ENCODE results near the gene OSBPL10. TPM values are rescaled to one million over a fixed set of nuclear protein-coding genes. Genes with fewer than 3 reads are reported as not detected.

OSBPL10 gene
- total RNA-seq, 1 experiment from 2014 or later = 2.3 TPM

DNA sequence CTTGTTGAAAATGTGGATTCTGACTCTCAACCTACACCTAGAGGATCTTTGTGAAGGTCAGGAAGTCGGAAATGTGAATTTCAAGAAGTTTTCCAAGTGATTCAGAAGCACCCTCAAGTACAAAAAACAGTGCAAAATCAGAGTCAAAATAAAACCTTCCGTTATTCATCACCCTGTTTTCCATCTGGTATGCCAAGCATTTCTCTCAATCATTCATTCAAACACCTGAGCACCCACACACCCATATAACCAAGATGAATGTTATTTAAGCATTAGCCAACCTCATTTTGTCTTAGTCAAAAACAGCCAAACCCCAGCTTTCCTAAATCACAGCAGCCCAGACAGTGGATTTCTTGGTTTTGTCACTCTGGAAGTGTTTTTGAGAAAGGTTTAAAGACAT is 91.1 kb downstream of the OSBPL10 start:
- Histone ChIP-seq H3K36me3 (ENCODE audit: insufficient read depth, low read length, poor library complexity, severe bottlenecking) (no peaks in the 10 kb centered on the region), H3K27me3 (replicated peaks; ENCODE audit: insufficient read depth, low read depth, low read length, poor library complexity) (no peaks in the 10 kb centered on the region), H3K9me3 (ENCODE audit: low read depth, low read length, poor library complexity, severe bottlenecking) (no peaks in the 10 kb centered on the region), H3K4me3 (ENCODE audit: low read depth, low read length, poor library complexity, severe bottlenecking) (no peak overlapping the region), H3K27ac (ENCODE audit: low read depth, low read length, poor library complexity, severe bottlenecking) (no peak overlapping the region), H3K4me1 (ENCODE audit: insufficient read depth, low read length, poor library complexity, severe bottlenecking) (no peaks in the 10 kb centered on the region)
- ChIA-PET CTCF (no interaction called here), POLR2A (ENCODE audit: low non-redundant PET) (no interaction called here)
- TF ChIP-seq EZH2 (IDR thresholded peaks at IDR 0.05; ENCODE audit: borderline replicate concordance, low read depth, low read length, poor library complexity, severe bottlenecking) (no peak), CTCF (conservative IDR thresholded peaks at IDR 0.05; ENCODE audit: low read depth, low read length) (no peak)
- no peak for DNase-seq (ENCODE audit: low spot score)
- BruUV-seq (replicated peaks) = no TSS peak
- intact Hi-C loops (cut with micrococcal nuclease; ENCODE audit: unreplicated experiment) = no loop called here

DNA sequence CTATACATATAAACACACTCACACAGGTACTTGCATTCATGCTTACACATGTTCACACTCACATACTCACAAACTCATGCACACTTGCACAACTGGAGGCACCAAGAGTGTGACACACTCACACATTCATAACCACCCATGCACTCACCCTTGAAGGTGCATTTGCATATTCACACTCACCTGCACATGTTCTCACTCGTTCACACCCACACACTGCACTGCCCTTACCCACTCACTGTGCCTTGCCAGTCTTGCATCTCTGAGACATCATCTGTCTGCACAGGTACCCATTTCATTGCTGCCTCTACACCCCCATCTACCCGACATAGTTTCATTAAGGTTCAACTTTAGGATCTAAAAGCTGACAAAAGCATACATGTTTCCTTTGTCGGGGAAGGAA is 95.8 kb downstream of the OSBPL10 start:
- intact Hi-C loops (cut with micrococcal nuclease; ENCODE audit: unreplicated experiment) = no loop called here
- CTCF ChIA-PET = no interaction called here
- Histone ChIP-seq H3K4me3 (ENCODE audit: low read depth, low read length, poor library complexity, severe bottlenecking) (no peak overlapping the region), H3K36me3 (ENCODE audit: insufficient read depth, low read length, poor library complexity, severe bottlenecking) (no peaks in the 10 kb centered on the region), H3K27ac (ENCODE audit: low read depth, low read length, poor library complexity, severe bottlenecking) (no peak overlapping the region), H3K9me3 (ENCODE audit: low read depth, low read length, poor library complexity, severe bottlenecking) (no peaks in the 10 kb centered on the region), H3K4me1 (ENCODE audit: insufficient read depth, low read length, poor library complexity, severe bottlenecking) (no peaks in the 10 kb centered on the region), H3K27me3 (replicated peaks; ENCODE audit: insufficient read depth, low read depth, low read length, poor library complexity) (no peaks in the 10 kb centered on the region)
- POLR2A ChIA-PET (ENCODE audit: low non-redundant PET) = no interaction called here
- TF ChIP-seq EZH2 (IDR thresholded peaks at IDR 0.05; ENCODE audit: borderline replicate concordance, low read depth, low read length, poor library complexity, severe bottlenecking) = no peak
- no peak for TF ChIP-seq CTCF (conservative IDR thresholded peaks at IDR 0.05; ENCODE audit: low read depth, low read length)
- no TSS peak for BruUV-seq (replicated peaks)
- DNase-seq (ENCODE audit: low spot score) = no peak

DNA sequence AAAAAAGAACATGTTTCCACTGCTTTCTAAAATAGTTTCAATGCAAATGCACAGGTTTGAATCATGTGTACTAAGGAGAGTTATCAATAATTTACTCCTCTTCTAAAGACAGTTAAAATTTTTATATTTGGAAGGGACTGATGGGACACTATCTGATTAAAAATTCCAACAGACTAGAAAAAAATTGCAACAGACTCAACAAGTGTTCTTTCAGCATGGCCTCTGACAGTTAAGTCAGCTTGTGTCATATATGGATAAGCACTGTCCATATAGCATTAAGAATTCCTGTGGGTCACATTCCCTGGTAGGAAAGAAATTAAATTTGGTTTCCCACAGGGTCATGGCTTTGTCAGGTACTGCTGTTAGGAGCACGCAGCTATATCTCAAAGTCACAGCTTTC is 96.8 kb downstream of the OSBPL10 start:
- intact Hi-C loops (cut with micrococcal nuclease; ENCODE audit: unreplicated experiment) = no loop called here
- Histone ChIP-seq H3K4me1 (ENCODE audit: insufficient read depth, low read length, poor library complexity, severe bottlenecking) (no peaks in the 10 kb centered on the region), H3K36me3 (ENCODE audit: insufficient read depth, low read length, poor library complexity, severe bottlenecking) (no peaks in the 10 kb centered on the region), H3K27me3 (replicated peaks; ENCODE audit: insufficient read depth, low read depth, low read length, poor library complexity) (no peaks in the 10 kb centered on the region), H3K27ac (ENCODE audit: low read depth, low read length, poor library complexity, severe bottlenecking) (no peak overlapping the region), H3K9me3 (ENCODE audit: low read depth, low read length, poor library complexity, severe bottlenecking) (no peaks in the 10 kb centered on the region), H3K4me3 (ENCODE audit: low read depth, low read length, poor library complexity, severe bottlenecking) (no peak overlapping the region)
- DNase-seq (ENCODE audit: low spot score) = no peak
- BruUV-seq (replicated peaks) = no TSS peak
- CTCF ChIA-PET = no interaction called here
- POLR2A ChIA-PET (ENCODE audit: low non-redundant PET) = no interaction called here
- TF ChIP-seq CTCF (conservative IDR thresholded peaks at IDR 0.05; ENCODE audit: low read depth, low read length) = no peak
